HG02870 (cell line): Measurements from ENCODE around the gene RASD1.
A peak's percentile ranks its signal among the peaks of the same experiment; 100 is the strongest.

ENCODE experiments used
- ATAC-seq: cut with Tn5 transposase; IDR thresholded peaks from one replicate; pipeline ENCODE4 v1.9.1; 2021; ENCODE audit warnings: mild to moderate bottlenecking, moderate library complexity; ENCODE audit not compliant: unreplicated experiment

Gene RASD1, protein sequence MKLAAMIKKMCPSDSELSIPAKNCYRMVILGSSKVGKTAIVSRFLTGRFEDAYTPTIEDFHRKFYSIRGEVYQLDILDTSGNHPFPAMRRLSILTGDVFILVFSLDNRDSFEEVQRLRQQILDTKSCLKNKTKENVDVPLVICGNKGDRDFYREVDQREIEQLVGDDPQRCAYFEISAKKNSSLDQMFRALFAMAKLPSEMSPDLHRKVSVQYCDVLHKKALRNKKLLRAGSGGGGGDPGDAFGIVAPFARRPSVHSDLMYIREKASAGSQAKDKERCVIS

DNA sequence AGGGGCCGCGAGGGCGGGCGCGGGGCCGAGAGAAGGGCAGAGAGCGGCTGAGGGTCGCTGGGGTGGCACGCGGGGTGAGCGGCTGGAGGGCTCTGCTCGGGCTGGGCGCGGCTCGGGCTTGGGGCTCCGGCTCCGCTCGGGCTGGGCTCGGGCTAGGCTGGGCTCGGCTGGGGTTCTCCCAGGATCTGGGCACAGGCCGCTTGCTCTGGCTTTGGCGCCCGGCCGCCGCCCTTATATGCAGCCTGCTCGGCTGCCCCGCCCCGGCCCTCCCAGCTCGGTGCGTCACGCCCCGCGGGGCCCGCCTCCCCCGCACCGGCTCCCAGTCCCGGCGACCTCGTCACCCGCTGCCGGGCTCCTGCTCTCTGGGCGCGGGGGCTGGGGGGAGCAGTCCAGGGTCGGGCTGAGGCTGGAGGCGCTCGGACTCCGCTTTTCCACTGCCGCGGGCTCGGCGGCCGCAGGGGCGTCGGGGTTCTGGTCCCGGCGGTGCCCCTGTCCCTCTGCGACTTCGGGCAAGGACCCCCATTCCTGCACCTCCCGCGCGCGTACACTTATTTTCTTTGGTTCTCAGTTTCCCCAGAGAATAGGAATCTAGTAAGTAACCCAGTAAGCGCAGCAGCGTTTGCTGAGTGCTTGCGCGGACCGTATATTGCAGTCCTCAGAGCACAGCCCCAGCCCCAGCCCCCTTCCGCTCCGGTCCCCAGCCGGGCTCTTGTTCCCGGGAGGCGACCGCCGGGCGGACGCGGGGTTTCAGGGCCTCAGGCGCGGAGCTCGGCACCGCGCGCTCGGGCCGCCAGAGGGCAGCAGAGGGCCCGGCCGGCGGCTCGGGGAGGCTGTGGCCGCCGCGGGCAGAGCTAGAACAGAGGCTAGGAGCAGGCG, at the start of gene RASD1:
RASD1 (minus strand) TSS at position 207 of the 876 bp plus-strand sequence. CDS start 214 bp downstream, outside the sequence.
- peak; percentile 65 for ATAC-seq

DNA sequence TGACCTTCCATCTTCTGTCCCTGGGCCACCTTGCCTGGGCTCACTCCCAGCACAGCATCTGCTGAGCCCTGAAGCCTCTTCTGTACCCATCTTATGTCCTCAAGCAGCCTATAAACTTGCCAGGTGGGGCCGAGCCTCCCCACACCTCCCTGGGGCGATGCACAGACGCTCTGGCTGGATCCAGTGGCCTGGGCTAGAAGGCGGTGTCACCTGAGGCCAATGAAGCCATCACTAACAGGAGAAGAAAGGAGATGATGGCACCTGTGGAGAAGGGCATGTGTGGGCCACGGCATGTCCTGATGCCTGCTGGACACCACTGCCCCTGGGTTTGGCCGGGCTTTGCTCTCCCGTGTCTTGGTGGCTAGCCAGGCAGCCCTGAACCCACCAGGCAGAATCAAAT, 49.8 kb upstream of the RASD1 start:
- ATAC-seq: no peak

DNA sequence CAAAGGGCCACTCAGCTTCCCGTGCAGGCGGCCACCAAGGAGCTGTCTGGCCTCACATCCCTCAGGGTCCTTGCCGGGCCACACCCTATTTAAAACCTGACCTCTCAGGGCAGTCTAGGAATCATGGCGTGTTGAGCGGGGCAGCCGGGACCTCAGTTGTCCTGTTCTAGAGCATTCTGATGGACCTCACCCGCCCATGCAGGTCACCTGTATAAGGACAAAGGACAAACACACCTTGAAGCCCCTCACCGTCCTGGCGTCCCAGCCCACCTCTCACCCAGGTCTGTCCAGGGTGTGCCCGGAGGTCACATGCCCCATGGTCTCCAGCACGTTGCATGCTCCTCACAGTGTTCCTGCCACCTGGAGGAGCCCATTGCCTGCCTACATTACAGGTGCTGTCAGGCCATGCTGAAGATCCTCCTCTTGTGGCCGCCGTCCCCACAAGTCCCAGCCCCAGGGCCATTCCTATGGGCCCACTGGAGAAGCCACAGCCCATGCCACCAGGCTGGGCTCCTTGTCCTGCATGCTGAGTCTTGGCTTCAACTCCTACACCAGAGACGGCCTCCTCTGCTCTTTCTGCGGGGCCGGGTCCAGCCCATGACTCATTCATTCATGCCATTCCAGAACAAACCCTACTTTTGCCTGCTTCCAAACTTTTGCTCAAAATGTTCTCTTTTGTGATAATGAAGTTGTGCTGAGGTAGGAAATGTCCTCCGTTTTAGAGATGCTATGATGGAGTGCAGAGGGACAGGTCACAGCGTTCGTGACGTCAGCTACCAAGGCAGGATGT, 49.0 kb upstream of the RASD1 start:
- ATAC-seq: no peak

DNA sequence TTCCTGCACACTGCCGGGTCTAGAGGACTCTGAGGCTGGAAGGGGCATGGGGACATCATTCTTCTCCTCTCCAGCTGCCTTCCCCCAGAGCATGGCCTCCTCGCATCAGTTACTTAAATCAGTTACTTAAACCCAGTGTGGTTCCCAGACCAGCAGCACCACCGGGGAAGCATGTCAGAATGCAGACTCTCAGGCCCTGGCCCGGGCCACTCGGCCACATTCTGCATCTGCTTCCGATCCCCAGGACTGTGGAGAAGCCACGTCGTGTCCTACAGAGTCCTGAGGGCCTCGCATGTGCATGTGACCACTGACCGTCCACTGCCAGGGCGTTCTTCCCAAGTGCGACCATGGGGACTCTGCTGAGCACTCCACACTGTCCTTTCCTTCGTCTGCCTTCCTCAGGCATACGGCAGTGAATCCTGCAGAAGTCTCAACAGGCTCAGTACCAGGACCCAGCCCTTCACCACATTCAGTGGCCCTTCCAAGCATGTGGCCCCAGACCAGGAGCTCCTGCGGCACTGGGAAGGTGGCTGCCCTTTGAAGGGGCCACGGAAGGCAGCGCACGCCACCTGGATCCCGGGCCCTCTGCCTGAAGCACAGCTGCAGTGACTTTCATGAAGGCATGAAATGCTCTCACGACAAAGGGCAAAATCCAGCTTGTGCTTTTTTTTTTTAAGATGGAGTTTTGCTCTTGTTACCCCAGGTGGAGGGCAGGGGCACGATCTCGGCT, 46.9 kb upstream of the RASD1 start:
- ATAC-seq: no peak

DNA sequence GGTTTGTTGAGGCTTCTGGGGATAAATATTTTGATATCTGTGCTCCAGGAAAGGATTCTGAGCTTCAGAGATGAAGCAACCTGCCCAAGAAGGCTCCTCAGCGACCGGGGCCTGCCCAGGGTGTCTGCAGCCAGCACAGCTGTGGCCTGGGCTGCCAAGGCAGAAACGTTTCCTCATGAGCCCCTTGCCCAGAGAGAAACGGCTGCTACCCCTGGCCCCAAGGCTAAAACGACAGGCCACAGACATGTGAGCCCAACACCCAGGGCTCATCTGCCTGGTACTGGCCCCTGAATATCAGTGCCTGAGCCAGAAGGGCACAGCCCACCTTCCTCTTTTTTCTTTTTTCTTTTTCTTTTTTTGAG, 45.4 kb upstream of the RASD1 start:
- no peak for ATAC-seq

DNA sequence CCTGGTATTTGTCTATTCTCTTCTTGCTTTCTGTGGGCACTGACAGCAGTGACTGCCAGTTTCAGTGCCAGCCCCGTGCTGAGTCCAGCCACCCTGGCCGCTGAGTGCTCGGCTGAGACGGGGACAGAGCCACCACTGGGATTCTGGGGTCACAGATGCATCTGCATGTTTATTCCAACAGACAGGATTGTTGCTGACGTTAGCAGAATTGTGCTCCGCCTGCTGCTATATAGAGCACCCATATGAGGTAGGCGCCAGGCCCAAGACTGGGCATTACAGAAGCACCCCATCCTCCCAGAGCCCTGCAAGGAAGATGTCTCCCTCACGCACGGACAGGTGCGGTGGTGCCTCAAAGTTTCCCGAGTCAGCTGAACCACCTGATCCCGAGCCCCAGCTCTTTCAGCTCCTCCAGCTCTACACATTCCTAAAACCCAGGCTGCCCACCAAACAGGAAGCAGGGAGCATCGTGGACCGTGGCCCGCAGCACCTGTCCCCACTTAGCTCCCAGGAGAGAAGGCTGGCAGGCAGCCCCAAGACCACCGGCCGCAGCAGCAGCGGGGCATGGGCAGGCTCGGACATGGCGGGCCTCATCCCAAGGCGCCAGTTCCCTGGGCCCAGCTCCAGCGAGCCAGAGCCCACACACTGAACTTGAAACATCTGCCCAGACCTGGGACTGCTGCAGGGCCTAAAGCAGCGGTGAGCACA, 44.9 kb upstream of the RASD1 start:
- no peak for ATAC-seq

DNA sequence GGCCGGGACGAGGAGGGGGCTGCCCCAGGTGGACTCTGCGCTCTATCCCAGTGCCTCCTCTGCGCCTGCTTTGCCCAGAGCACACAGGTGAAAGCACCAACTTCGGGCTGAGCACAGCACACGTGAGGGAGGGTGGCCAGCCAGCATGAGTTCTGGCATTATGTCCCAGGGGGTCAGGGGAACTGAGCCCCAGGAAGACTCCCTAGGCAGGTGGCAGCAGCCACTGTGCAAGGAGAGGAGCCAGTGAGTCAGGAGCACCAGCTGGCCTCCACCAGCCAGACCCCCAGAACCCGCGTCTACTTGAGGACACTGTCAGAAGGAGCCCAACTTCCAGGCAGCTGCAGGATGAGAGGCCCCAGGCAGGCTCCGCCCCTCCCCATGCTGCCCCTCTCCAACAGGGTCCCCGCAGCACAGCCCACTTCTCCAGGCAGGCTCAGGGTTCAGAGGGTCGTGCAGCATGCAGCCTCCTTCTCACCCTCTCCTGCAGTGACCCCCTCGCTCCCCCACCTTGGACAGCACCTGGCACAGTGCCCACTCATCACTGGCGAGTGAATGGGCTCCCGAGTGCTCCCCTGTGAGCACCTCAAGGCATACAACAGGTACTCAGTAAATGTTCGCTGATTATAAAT, 44.2 kb upstream of the RASD1 start:
- ATAC-seq: no peak

DNA sequence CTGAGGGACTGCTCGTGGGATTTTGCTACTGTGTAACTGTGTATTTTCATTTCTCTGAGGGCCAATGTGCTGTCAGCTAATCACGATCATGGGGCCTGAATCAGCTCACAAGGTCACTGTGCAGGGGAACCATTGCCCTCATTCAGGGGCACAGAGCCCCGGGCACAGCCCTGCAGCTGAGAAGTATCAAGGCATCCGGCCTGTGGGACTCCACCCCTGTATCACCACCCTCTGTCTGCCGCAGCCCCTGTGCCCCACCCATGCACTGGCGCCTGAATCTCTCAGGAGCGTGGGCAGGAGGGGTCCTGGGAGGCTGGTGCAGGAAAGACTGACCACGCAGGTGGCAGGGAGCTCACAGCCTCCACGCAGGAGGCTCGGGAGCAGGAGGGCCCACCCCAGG, 43.4 kb upstream of the RASD1 start:
- no peak for ATAC-seq

DNA sequence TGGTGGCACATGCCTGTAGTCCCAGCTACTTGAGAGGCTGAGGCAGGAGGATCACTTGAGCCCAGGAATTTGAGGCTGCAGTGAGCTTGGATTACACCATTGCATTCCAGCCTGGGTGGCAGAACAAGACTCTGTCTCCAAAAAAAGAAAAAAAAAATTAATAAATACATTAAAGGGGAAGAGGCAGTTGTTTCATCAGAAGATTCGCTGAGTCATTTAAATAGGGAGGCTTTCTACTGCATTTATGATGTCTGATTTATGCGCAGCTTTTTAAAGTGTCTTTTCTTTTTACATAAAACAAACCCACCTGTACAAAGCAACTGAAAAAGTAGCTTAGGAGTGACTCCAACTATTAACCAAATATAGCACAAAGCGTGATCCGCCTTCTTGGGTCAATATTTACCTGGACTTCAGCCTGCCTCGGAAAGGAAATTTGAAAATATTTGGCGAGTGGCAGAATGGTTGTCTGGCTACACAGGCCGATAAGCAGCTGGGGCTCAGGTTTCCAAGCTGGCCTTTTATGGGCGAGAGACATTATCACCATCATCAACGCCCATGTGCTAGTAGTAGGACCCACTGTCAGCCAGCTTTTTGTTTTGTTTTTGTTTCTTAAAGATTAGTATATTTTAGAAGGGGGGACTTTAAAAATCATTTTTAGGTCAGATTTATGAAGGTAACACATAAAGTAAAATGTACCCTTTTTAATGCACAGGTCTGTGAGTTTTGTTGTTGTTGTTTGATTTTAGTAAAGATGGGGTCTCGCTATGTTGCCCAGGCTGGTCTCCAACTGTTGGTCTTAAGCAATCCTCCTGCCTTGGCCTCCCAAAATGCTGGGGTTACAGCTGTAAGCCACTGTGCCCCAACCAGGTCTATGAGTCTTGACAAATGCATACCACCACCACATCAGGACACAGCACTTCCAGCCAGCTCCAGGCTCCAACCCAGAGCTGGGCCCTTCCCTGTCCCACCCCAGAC, 42.5 kb upstream of the RASD1 start:
- no peak for ATAC-seq

DNA sequence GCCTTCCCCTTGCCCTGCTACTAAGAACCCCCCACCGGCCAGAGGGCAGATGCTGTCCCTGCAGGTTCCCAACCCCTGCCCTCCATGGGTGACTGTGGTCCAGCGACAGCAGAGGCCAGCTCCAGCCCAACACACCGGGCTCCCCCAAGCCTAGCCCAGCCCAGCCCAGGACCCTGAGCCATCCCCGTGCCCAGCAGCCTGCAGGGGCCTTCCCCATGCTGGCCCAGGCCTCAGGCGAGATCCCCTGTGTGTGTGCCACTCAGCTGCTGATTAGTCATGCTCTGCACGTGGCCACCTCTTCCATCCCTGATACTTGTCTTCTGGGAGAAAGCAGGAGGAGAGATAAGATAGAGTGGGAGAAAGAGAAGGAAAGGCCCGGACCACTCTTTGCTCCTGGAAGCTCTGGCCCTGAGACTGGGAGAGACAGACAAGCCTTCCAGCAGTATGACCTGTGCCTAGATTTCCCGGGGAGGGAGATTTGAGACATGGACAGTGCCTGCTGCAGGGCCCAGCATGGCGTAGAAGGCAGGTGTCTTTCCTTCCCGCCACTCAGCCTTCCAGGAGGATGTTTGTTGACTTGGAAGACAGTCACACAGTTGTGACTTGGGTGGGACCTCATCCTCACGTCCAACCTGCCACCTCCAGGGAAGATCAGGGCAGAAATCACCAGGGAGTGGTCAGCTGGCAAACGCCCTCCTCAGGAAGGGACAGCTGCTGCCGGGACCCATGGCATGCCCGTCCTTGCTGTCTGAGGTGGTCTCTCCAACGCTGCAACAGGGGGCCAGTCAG, 41.3 kb upstream of the RASD1 start:
- no peak for ATAC-seq

DNA sequence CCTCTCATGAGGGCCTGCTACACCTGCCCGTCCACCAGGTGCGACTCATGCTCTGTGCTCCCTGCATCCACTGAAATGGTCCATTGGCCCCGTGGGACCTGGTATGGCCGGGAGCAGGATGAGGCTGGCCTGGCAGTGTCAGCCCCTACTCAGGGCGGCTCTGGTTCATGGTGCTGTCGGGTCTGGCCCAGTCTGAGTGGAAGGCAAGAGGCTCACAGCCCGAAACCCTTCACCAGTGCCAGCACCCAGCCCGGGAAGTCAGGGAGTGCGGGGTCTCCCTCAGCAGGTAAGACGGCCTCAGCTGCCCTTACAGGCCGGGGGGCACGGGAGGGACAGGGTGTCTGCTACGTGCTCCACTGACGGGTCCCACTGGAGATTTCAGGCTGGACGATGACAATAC, 40.5 kb upstream of the RASD1 start:
- ATAC-seq: no peak

DNA sequence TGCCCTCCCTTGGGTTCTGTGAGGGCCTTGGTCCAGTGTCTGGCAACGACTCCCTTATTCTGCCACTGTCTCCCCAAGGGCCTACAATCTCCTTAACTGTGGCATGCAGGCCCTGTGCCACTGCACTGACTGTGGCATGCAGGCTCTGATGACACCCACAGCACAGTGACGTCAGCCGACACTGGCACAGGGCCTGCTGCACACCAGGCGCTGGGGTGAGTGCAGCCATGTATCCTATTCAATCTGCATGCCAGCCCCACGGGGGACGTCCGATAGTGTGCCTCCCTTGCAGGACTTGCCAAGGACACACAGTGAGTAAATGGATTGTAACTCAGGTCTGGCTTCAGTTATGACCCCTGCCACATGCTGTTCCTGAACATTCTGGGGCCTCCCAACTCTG, 39.8 kb upstream of the RASD1 start:
- ATAC-seq: no peak

DNA sequence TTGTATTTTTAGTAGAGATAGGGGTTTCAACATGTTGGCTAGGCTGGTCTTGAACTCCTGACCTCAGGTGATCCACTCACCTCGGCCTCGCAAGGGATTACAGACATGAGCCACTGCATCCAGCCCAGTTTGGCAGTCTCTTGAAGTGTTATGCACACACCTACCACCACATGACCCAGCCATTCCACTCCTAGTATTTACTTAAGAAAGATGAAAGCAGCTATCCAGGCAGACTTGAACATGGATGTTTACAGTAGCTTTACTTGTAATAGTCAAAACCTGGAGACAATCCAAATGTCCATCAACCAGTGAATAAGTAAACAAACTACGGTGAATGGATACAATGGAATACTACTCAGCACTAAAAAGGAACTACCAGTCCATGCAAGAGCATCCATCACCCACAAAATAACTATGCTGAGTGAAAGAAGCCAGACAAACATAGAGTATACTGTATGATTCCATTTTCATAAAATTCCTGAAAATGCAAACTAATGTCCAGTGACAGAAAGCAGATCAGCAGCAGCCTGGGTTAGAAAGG, 37.8 kb upstream of the RASD1 start:
- no peak for ATAC-seq

DNA sequence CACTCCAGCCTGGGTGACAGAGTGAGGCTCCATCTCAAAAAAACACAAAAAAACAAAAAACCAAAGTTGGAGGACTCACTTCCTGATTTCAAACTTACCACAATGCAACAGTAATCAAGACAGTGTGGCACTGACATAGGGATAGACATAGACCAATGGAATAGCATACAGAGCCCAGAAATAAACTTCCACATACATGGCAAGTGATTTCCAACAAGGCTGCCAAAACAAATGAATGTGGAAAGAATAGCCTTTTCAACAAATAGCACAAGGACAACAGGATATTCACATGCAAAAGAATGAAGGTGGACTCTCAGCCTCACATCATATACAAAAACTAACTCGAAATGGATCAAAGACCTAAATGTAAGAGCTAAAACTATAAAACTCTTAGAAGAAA, 36.8 kb upstream of the RASD1 start:
- ATAC-seq: no peak

DNA sequence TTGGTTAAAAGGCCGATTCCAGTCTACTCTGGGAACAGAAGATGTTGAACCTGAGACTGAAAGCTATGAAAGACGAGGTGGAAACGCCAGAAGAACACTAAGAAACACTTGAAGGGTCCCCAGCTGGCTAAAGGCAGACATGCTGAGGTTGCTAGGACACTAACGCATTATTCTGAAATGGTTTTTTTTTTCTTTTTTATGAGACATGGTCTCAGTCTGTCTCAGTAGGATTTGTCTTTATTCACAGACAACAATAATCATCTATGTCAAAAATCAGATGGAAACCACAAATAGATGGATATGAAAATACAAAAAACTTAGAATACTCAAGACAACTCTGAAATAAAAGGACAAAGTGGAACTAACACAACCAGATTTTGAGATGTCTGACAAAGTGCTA, 35.0 kb upstream of the RASD1 start:
- ATAC-seq: no peak

DNA sequence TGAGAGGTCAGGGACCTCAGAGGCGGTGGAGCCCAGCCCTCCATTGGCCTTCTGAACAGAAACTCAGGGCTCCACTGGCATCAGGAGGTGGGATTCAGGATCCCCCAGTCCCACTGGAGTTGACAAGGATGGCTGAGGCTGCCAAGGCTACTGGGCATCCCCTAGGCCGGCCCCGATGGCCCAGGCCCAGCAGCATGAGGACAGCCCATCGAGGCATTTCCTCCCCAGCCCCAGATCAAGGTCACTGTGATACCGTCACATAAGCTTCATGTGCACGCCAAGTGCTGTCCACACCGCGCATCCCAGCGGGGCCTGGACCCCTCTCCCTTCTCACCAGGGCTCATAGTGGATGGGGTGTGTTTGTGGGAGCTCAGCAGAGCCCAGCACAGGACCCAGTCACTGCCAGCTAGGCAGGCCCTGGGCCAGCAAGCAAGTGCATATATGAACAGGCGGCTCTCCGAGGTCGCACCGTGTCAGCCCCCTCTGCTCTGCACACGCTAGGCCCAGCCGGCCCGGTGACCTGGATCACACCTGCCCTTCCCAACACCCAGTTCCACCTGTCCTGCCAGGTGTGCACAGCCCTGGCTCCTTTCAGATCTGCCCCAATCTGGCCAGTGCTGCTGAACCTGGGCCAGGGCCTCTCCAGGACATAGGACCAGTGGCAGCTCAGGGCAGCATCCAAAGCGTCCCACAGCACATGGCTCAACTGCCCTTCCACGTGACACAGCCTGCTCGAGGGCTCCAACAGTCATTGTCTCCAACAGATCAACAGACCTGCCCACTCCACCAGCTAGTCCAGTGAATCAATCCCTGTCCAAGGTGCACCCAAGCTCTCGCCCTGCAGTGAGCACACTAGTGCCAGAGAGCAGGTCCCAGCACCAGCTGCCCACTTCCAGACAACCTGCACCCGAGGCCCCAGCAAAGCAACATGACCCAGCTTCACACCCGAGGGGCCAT, 32.8 kb upstream of the RASD1 start:
- no peak for ATAC-seq
